Endothelial cell of umbilical vein (primary cell): ENCODE results near the gene TRRAP. TPM values are rescaled to one million over a fixed set of nuclear protein-coding genes. Genes with fewer than 3 reads are reported as not detected.

Experiments used
- BruUV-seq: library from RNA; stranded (reverse); fragments of 400-500 nt; replicated peaks from 2 replicates; lab custom pipeline; 2021; lab: Mats Ljungman, UMichigan
- CTCF ChIA-PET: fragments of 300-600, 350-600 bp; sonication (Branson Sonifier 250); formaldehyde crosslinking; loops from one replicate; lab custom pipeline; 2021; ENCODE audit warnings: antibody characterized with exemption, inconsistent platforms; lab: Charles Lee
- POLR2A ChIA-PET: fragments of 300-600, 350-600 bp; sonication (Branson Sonifier 250); formaldehyde crosslinking; loops from one replicate; lab custom pipeline; 2021; ENCODE audit warnings: antibody characterized with exemption, inconsistent platforms; lab: Charles Lee
- DNase-seq: peaks from one replicate; pipeline ENCODE4 v3.0.0-alpha.2; 2011; ENCODE audit warnings: low read depth, low spot score
- FAIRE-seq: peaks from 2 replicates; lab custom pipeline; 2011; peaks lifted over from hg19 to GRCh38; lab: Jason Lieb, UNC
- H2AFZ ChIP-seq: 2 replicates; pipeline ENCODE4 v1.6.0; 2012; ENCODE audit warnings: low read depth, low read length, control low read depth, inconsistent platforms
- H3K27ac ChIP-seq: 2 replicates; pipeline ENCODE4 v1.5.1; 2011; ENCODE audit warnings: low read depth, mild to moderate bottlenecking, control low read depth, low read length, moderate library complexity; ENCODE audit not compliant: insufficient read depth
- H3K27me3 ChIP-seq, 2 experiments: 2 replicates each; pipeline versions ENCODE4 v1.6.0 to v1.6.1; 2011; ENCODE audit warnings: low read length in 2 of 2, mixed read lengths in 1 of 2; ENCODE audit not compliant: control insufficient read depth in 2 of 2, insufficient read depth in 2 of 2
- H3K36me3 ChIP-seq, 2 experiments: 2 replicates in 1 of 2; 3 replicates in 1 of 2; pipeline ENCODE4 v1.5.1; 2011; ENCODE audit warnings: low read length in 2 of 2, mild to moderate bottlenecking in 1 of 2, moderate library complexity in 1 of 2; ENCODE audit not compliant: control insufficient read depth in 2 of 2, insufficient read depth in 2 of 2; ENCODE audit errors: extremely low read depth in 1 of 2
- H3K4me1 ChIP-seq: 3 replicates; pipeline ENCODE4 v1.5.1; 2011; ENCODE audit warnings: mild to moderate bottlenecking, low read length; ENCODE audit not compliant: control insufficient read depth, insufficient read depth; ENCODE audit errors: extremely low read depth
- H3K4me2 ChIP-seq: 2 replicates; pipeline ENCODE4 v1.6.1; 2011; ENCODE audit warnings: low read length, control low read depth, mixed read lengths; ENCODE audit not compliant: insufficient read depth
- H3K4me3 ChIP-seq, 3 experiments: fragments of 200-600 bp in 1 of 3; sonication (generic), shearing (Covaris generic) in 1 of 3; replicated peaks in 1 of 3; 2 replicates each; pipeline ENCODE4 v1.5.1; 2011 to 2016; ENCODE audit warnings: control low read depth in 3 of 3, low read length in 3 of 3, mild to moderate bottlenecking in 2 of 3, inconsistent platforms in 1 of 3, low read depth in 1 of 3, moderate library complexity in 1 of 3; ENCODE audit not compliant: insufficient read depth in 1 of 3
- H3K79me2 ChIP-seq: 2 replicates; pipeline ENCODE4 v1.6.0; 2012; ENCODE audit warnings: low read length, inconsistent platforms; ENCODE audit not compliant: control insufficient read depth, insufficient read depth
- H3K9ac ChIP-seq: replicated peaks from 2 replicates; pipeline ENCODE3; 2011; ENCODE audit warnings: low read length, control low read depth; ENCODE audit not compliant: insufficient read depth; ENCODE audit errors: extremely low read depth
- H3K9me1 ChIP-seq: replicated peaks from 3 replicates; pipeline ENCODE4 v1.6.0; 2011; ENCODE audit warnings: mild to moderate bottlenecking, low read length; ENCODE audit not compliant: control insufficient read depth, insufficient read depth; ENCODE audit errors: extremely low read depth
- H3K9me3 ChIP-seq: replicated peaks from 2 replicates; pipeline ENCODE4 v1.5.1; 2012; ENCODE audit warnings: low read length, inconsistent platforms; ENCODE audit not compliant: control insufficient read depth, insufficient read depth
- H4K20me1 ChIP-seq: replicated peaks from 2 replicates; pipeline ENCODE3; 2011; ENCODE audit warnings: mild to moderate bottlenecking, low read length; ENCODE audit not compliant: control insufficient read depth, insufficient read depth; ENCODE audit errors: extremely low read depth
- CTCF ChIP-seq, 2 donors: IDR thresholded peaks; 1 replicate in 1 of 2; 2 replicates in 1 of 2; pipeline ENCODE4 v1.5.1; 2011; ENCODE audit warnings: low read length in 2 of 2, mild to moderate bottlenecking in 2 of 2, moderate library complexity in 2 of 2, control low read depth in 1 of 2, inconsistent platforms in 1 of 2, low read depth in 1 of 2; ENCODE audit not compliant: insufficient read depth in 1 of 2; ENCODE audit errors: extremely low read depth in 1 of 2
- EZH2 ChIP-seq: IDR thresholded peaks from 2 replicates; pipeline ENCODE4 v1.6.1; 2012; ENCODE audit warnings: borderline replicate concordance, low read depth, mild to moderate bottlenecking, moderate library complexity, low read length, inconsistent platforms; ENCODE audit not compliant: severe bottlenecking
- FOS ChIP-seq: IDR thresholded peaks from 2 replicates; pipeline ENCODE4 v1.6.1; 2011; ENCODE audit warnings: mild to moderate bottlenecking, low read length, moderate library complexity, borderline replicate concordance; ENCODE audit not compliant: insufficient read depth
- GATA2 ChIP-seq: IDR thresholded peaks from 2 replicates; pipeline ENCODE4 v1.7.0; 2011; ENCODE audit warnings: low read depth, mild to moderate bottlenecking, moderate library complexity, mixed read lengths, low read length; ENCODE audit not compliant: insufficient read length, insufficient read depth
- JUN ChIP-seq: IDR thresholded peaks from 2 replicates; pipeline ENCODE4 v1.6.1; 2011; ENCODE audit warnings: borderline replicate concordance, low read depth; ENCODE audit not compliant: insufficient read length, insufficient read depth
- MAX ChIP-seq: IDR thresholded peaks from 2 replicates; pipeline ENCODE4 v1.6.1; 2011; ENCODE audit not compliant: insufficient read depth, insufficient read length
- MYC ChIP-seq: IDR thresholded peaks from one replicate; pipeline ENCODE4 v1.6.1; 2011; ENCODE audit warnings: mild to moderate bottlenecking, low read depth, low read length
- POLR2A ChIP-seq: IDR thresholded peaks from 2 replicates; pipeline ENCODE4 v1.6.1; 2012; ENCODE audit warnings: low read depth, mild to moderate bottlenecking, control low read depth, low read length
- POLR2AphosphoS5 ChIP-seq: IDR thresholded peaks from 2 replicates; pipeline ENCODE4 v1.6.1; 2012; ENCODE audit warnings: low read depth, mild to moderate bottlenecking, control low read depth, low read length, moderate library complexity; ENCODE audit not compliant: insufficient read depth
- dilution Hi-C: fragments of 300-500 bp; cut with MboI; formaldehyde crosslinking; loops from one replicate; pipeline ENCODE4 v1.15.0; 2019; ENCODE audit warnings: low sequenced_read_pairs; ENCODE audit not compliant: extremely low pct_ligation_motif_present
- intact Hi-C: fragments of 100-400 bp; cut with micrococcal nuclease; formaldehyde crosslinking; loops from one replicate; pipeline ENCODE4 v1.10.0; 2022
- polyA plus RNA-seq, 4 experiments: library from polyadenylated mRNA; depleted of rRNA in 3 of 4; stranded (reverse) in 3 of 4; unstranded in 1 of 4; fragments of >200 nt; gene quantifications; 2 replicates each; pipeline versions ENCODE4 v1.2.1 to v1.2.3, GENCODE V29; 2011 to 2012; ENCODE audit warnings: missing spikeins in 1 of 4
- total RNA-seq: library from RNA; stranded (reverse); gene quantifications from 2 replicates; pipeline ENCODE4 v1.2.3, GENCODE V29; 2021

The TRRAP gene
- total and polyA plus RNA-seq, 2 donors (not counting 3 experiments of a cell fraction or from before 2014, with no cell fraction given): 21.8 to 45.8 TPM

DNA sequence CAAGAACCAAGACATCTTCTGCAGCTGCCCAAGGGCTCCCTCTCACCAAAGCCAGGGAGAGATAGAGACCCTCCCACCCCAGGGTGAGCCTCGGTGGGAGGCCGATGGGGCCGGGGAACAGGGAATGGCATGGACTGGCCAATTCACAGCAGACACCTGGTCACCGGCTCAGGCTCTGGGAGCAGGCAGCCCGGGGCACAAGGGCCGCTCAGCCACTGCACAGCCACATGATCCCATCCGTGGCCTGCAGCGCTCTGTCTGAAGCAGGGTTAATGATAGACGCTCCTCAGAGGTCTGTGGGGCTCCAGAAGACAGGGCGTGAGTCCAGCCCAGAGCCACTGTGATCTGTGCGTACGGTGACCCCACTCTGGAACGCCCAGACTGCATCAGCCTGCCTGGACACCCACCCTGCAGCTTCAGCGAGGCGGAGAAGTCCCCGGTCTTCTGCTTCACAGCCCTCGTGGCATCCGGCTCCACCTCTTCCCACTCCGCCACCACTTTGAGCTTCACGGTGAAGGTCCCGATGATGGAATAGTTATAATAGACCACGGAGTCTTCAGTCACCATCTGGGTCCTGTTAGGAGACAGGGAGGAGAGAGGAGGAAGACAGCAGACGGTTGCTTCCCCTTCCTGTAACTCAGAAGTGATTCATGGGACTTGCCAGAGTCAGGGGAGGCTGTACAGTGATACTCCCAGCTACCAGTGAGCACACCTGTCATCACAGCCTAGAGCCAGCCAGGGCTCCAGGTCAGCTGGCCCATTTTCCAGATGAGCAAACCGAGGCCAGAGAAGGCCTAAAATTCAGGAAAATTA lies 22.5 kb upstream of the TRRAP start:
- CTCF ChIA-PET: no interaction called here
- H3K9ac ChIP-seq: no peak overlapping the region
- no peak for TF ChIP-seq FOS
- TF ChIP-seq EZH2: no peak
- TF ChIP-seq POLR2AphosphoS5: no peak
- TF ChIP-seq POLR2A: no peak
- no peak for TF ChIP-seq MYC
- no peak for TF ChIP-seq MAX
- no peak for TF ChIP-seq GATA2
- no peak for TF ChIP-seq JUN
- TF ChIP-seq CTCF (IDR thresholded peaks at IDR 0.05; ENCODE audit: extremely low read depth in 1 of 2, insufficient read depth in 1 of 2, low read depth in 1 of 2, low read length in 2 of 2): no peak
- dilution Hi-C loops: no loop called here
- H3K4me2 ChIP-seq: no peak overlapping the region
- no peak overlapping the region for H3K27ac ChIP-seq
- no peaks in the 10 kb centered on the region for H3K9me1 ChIP-seq
- no TSS peak for BruUV-seq
- H3K9me3 ChIP-seq: no peaks in the 10 kb centered on the region
- POLR2A ChIA-PET: no interaction called here
- H3K36me3 ChIP-seq: no peaks in the 10 kb centered on the region
- H4K20me1 ChIP-seq: no peaks in the 10 kb centered on the region
- no peak overlapping the region for H3K4me3 ChIP-seq
- H3K79me2 ChIP-seq: no peaks in the 10 kb centered on the region
- intact Hi-C loops: no loop called here
- H3K27me3 ChIP-seq: no peaks in the 10 kb centered on the region
- no peaks in the 10 kb centered on the region for H3K4me1 ChIP-seq
- no peak for DNase-seq
- H2AFZ ChIP-seq: no peak overlapping the region
- FAIRE-seq: no peak
